KG1 (cell line): Measurements from ENCODE around the gene NKTR.

Experiments used
- DNase-seq: peaks from one replicate; lab custom pipeline; 2025; lab: John Stamatoyannopoulos, UW

Gene NKTR

GRCh38 chr3:42696356-42697288, 96.1 kb downstream of the NKTR start:
- no peak for DNase-seq

GRCh38 chr3:42697289-42698051, 97.0 kb downstream of the NKTR start:
- no peak for DNase-seq
